Measurements from ENCODE around the gene CFAP90. TPM values are rescaled to one million over a fixed set of nuclear protein-coding genes. Genes with fewer than 3 reads are reported as not detected.

The CFAP90 gene
- total and polyA plus RNA-seq, 2 of the 8 experiments (the other 6 are each of a cell fraction or from before 2014, with no cell fraction given) = 0.39 to 0.92 TPM

DNA sequence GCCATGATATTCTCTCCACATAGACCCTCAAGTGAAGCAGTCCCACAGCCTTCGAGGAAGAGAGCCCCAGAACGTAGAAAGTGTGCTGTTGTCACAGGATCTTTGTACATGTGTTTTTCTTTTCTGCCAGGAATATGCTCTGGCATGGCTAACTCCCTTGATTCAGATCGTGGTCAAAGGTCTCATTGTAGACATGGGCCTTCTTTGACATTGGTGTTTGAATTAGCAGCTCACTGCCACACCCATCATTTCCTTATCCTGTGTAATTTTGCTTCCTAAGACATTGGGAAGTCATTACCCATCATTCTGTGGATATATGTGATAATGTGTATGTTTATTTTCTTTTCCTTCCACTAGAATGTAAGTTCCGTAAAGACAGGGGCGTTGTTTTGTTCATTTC, 43.5 kb upstream of the CFAP90 start:
- no peak overlapping the region for H2BK15ac ChIP-seq (ENCODE audit: low read length)
- H2AK5ac ChIP-seq (ENCODE audit: low read depth, low read length) = no peak overlapping the region
- H3K4me3 ChIP-seq (ENCODE audit: extremely low read depth in 1 of 4, insufficient read depth in 2 of 4, low read depth in 3 of 4, low read length in 4 of 4) = no peak overlapping the region
- H3K4ac ChIP-seq (replicated peaks; ENCODE audit: insufficient read length, low read depth, low read length) = no peak overlapping the region
- no peak overlapping the region for H4K91ac ChIP-seq (replicated peaks; ENCODE audit: insufficient read length, low read length)
- no peak overlapping the region for H2BK120ac ChIP-seq (replicated peaks; ENCODE audit: low read depth, low read length)
- no peak for FAIRE-seq
- peaks cover 8 to 73% (median 53%) of the 10 kb centered on the region in 4 experiments for H3K36me3 ChIP-seq (ENCODE audit: control insufficient read depth in 2 of 4, insufficient read depth in 4 of 4, low read length in 3 of 4)
- H3K9me3 ChIP-seq (ENCODE audit: insufficient read depth in 2 of 2, low read depth in 1 of 2, low read length in 1 of 2) = no peaks in the 10 kb centered on the region
- no peaks in the 10 kb centered on the region for H3K79me1 ChIP-seq (ENCODE audit: low read depth, low read length)
- CTCF ChIA-PET (ENCODE audit: partially characterized antibody) = no interaction called here
- H3K27me3 ChIP-seq (replicated peaks in 1 of 4; ENCODE audit: control insufficient read depth in 3 of 4, extremely low read depth in 1 of 4, insufficient read depth in 3 of 4, low read length in 3 of 4) = no peaks in the 10 kb centered on the region
- H3K56ac ChIP-seq (replicated peaks; ENCODE audit: insufficient read length, low read depth, low read length) = no peak overlapping the region
- H4K8ac ChIP-seq (ENCODE audit: extremely low read depth, insufficient read depth, low read length) = no peak overlapping the region
- H3K23ac ChIP-seq (ENCODE audit: insufficient read length) = no peak overlapping the region
- H2BK12ac ChIP-seq (ENCODE audit: low read depth, low read length) = no peak overlapping the region
- POLR2A ChIA-PET (ENCODE audit: partially characterized antibody) = no interaction called here
- no peak overlapping the region for H2AFZ ChIP-seq (ENCODE audit: low read length)
- WGBS, 2 experiments (ENCODE audit: extremely low coverage in 1 of 2, insufficient coverage in 1 of 2, insufficient read length in 1 of 2, insufficient replicate concordance in 2 of 2, low coverage in 1 of 2, low lambda C conversion rate in 2 of 2, missing lambda C conversion rate in 1 of 2) = 90% methylated on average over 5 of the region's 5 CpGs; no CpG with 5 or more reads in 1 of the 2 experiments
- no peaks in the 10 kb centered on the region for H3K4me1 ChIP-seq (replicated peaks in 1 of 4; ENCODE audit: control insufficient read depth in 3 of 4, insufficient read depth in 4 of 4, low read length in 3 of 4)
- H3K27ac ChIP-seq (ENCODE audit: low read depth, low read length) = no peak overlapping the region
- no peak overlapping the region for H4K5ac ChIP-seq (ENCODE audit: insufficient read length, low read depth, low read length)
- no peak for DNase-seq (ENCODE audit: low read depth in 1 of 2, low spot score in 2 of 2)
- H3K23me2 ChIP-seq (ENCODE audit: low read depth, low read length) = no peaks in the 10 kb centered on the region
- no peak overlapping the region for H3K4me2 ChIP-seq (ENCODE audit: insufficient read depth in 1 of 2, low read depth in 2 of 2, low read length in 2 of 2)
- H2BK20ac ChIP-seq (ENCODE audit: low read length) = no peak overlapping the region
- no peaks in the 10 kb centered on the region for H3K79me2 ChIP-seq (ENCODE audit: control insufficient read depth in 1 of 2, insufficient read depth in 2 of 2, low read length in 2 of 2)
- H3K9ac ChIP-seq (replicated peaks in 1 of 4; ENCODE audit: extremely low read depth in 1 of 4, low read depth in 3 of 4, low read length in 3 of 4) = no peak overlapping the region
- no peak overlapping the region for H3K14ac ChIP-seq (ENCODE audit: insufficient read length)
- no peak overlapping the region for H2BK5ac ChIP-seq (ENCODE audit: low read depth, low read length)
- H4K20me1 ChIP-seq (replicated peaks in 1 of 2; ENCODE audit: control insufficient read depth in 1 of 2, insufficient read depth in 2 of 2, low read length in 2 of 2) = peaks cover 0 to 3% of the 10 kb centered on the region in 2 experiments
- no peak overlapping the region for H3K18ac ChIP-seq (ENCODE audit: extremely low read depth, low read length)
- TF ChIP-seq RBBP5 (IDR thresholded peaks at IDR 0.05; ENCODE audit: borderline replicate concordance, low read depth, low read length) = no peak
- TF ChIP-seq CBX5 (IDR thresholded peaks at IDR 0.05; ENCODE audit: low read depth, low read length) = no peak
- no peak for TF ChIP-seq SP1 (IDR thresholded peaks at IDR 0.05; ENCODE audit: low read depth, low read length)
- TF ChIP-seq SAP30 (IDR thresholded peaks at IDR 0.05; ENCODE audit: insufficient read depth, insufficient replicate concordance, low read length) = no peak
- TF ChIP-seq CTBP2 (IDR thresholded peaks at IDR 0.05; ENCODE audit: borderline replicate concordance, insufficient read depth, insufficient read length, low read length) = no peak
